ENCODE measurements around the gene CELF5.
A peak's percentile ranks its signal among the peaks of the same experiment; 100 is the strongest.

Gene CELF5

DNA sequence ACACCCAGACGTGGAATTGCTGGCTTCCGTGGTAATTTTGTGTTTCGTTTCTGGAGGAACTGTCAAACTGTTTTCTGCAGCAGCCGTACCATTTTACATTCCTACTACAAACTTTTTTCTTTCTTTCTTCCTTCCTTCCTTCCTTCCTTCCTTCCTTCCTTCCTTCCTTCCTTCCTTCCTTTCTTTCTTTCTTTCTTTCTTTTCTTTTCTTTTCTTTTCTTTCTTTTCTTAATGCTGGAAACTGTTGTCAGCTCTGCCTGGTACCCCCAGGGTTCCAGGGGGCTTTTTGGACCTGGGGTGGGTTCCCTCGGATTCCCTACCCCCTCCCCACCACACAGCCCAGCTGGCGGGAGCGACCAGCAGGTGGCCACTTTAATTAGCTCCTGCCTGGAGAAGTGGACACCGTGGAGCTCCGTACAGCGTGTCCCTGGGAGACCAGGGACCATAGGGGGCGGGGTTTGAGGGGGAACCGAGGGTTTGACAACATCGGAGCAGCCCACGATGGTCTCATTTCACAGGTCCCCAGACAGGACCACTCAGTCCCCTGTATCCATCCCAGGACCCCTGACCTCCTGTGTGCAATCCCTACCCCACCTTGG is 24.4 kb downstream of the CELF5 start:
- DNase-seq: no peak

GRCh38 chr19:3249408-3249807 is 24.9 kb downstream of the CELF5 start:
- no peak for DNase-seq

DNA sequence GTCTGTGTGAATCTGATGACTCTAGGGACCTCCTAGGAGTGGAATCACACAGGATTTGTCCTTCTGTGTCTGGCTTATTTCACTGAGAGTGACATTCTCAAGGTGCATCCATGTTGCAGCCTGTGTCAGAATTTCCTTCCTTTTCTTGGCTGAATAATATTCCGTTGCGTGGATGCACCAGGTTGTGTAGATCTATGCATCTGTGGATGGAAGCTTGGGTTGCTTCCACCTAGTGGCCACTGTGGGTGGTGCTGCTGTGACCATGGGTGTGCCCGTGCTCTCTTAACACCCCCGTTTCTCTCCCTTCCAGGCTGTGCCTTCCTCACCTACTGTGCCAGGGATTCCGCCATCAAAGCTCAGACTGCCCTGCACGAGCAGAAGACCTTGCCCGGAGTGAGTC is 26.2 kb downstream of the CELF5 start:
- no peak for DNase-seq

DNA sequence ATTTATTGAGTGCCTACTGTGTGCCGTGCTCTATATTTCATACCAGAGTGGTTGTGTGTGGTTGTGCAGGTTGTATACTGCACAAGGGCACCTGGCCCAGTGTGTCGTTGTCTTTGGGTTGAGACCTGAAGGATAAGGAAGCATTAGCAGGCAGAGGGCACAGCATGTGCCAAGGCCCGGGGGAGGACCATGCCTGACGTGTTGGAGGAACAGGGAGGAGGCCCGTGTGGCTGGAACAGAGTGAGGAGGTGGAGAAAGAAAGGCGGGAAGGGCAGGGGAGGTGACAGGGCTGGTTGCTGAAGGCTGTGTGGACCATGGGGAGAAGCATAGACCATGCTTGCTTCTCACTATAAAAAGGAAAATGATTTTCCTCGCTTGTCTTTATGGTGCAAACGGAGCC is 26.8 kb downstream of the CELF5 start:
- DNase-seq: no peak

DNA sequence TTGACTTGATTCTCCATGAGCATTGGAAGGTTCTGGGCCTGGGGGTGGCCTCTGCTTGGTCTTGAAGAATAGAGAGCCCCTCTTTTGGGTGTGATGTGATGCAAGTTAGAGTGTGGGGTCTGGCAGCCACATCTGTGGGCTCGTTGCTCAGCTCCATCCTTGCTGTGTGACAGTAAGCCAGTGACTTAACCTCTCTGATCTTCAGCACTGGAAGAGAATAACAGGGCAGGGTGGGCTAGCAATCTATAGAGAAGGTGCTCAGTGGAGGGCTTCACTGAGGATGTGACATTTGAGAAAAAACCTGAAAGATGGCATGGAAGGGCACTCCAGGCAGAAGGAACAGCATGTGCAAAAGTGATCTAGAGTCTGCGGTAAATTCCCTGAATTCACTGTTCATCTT is 28.2 kb downstream of the CELF5 start:
- no peak for DNase-seq

DNA sequence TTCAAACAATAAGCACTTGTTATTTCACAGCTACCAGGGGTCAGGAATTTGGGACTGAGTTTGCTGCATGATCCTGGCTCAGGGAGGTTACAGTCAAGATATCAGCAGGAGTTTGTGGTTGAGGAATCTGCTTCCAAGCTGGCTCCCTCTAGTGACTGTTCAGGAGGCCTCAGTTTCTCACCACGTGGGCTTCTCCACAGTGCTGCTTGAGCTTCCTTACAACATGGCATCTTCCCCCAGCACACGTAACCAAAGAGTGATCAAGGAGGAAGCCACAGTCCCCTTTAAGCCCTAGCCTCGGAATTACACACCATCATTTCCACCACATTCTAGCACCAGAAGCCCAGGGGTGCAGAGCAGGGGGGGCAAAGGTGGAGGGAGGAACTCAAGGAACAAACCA is 28.8 kb downstream of the CELF5 start:
- no peak for DNase-seq

- no peak for DNase-seq
Observed at GRCh38 chr19:3254520-3254919, 30.1 kb downstream of the CELF5 start.

- DNase-seq: no peak
Observed at GRCh38 chr19:3257071-3257470, 32.6 kb downstream of the CELF5 start.

GRCh38 chr19:3262362-3262761 is 37.9 kb downstream of the CELF5 start:
- no peak for DNase-seq

- no peak for DNase-seq
Observed at GRCh38 chr19:3263866-3264265, 39.4 kb downstream of the CELF5 start.

DNA sequence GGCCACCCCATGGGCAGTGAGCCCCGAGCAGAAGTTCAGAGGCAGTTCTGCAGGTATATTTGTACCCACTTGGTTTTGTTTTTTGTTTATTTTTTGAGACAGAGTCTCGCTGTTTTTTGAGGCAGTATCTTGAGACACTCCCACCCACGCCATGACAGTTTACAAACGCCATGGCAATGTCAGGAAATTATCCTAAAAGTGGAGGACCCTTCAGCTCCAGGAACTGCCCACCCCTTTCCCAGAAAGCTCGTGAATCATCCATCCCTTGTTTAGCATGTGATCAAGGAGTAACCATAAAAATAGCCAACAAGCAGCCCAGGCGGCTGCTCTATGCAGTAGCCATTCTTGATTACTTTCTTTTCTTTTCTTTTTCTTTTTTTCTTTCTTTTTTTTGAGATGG is 41.0 kb downstream of the CELF5 start:
- DNase-seq: no peak

DNA sequence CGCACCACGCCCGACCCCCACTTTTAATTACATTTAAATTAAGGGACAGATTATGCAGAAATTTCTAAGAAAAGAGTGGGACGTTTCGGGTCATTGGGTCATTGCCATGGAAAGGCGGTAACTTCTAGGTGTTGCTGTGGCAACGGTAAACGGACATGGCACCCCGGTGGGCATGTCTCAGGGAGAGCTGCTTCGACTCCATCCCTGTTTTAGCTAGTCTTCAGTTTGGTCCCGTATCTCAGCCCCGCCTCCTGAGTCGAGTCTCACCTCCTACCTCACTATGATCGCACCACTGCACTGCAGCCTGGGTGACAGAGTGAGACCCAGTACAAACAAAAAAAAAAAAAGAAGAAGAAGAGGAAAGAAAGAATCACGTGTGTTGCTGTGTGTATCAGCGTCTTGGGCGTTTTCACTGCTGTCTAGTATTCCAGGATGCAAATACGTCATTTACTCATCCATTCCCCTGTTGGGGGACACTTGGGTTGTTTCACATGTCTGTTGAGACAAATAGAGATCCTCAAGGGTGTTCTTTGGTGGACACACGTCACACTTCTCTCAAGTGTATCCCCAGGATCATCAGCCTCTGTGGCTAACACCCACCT is 41.7 kb downstream of the CELF5 start:
- DNase-seq: no peak

GRCh38 chr19:3266792-3267514 is 42.5 kb downstream of the CELF5 start:
- no peak for DNase-seq

- no peak for DNase-seq
Observed at GRCh38 chr19:3268326-3268725, 43.9 kb downstream of the CELF5 start.

- DNase-seq: no peak
Observed at GRCh38 chr19:3268763-3269162, 44.3 kb downstream of the CELF5 start.

DNA sequence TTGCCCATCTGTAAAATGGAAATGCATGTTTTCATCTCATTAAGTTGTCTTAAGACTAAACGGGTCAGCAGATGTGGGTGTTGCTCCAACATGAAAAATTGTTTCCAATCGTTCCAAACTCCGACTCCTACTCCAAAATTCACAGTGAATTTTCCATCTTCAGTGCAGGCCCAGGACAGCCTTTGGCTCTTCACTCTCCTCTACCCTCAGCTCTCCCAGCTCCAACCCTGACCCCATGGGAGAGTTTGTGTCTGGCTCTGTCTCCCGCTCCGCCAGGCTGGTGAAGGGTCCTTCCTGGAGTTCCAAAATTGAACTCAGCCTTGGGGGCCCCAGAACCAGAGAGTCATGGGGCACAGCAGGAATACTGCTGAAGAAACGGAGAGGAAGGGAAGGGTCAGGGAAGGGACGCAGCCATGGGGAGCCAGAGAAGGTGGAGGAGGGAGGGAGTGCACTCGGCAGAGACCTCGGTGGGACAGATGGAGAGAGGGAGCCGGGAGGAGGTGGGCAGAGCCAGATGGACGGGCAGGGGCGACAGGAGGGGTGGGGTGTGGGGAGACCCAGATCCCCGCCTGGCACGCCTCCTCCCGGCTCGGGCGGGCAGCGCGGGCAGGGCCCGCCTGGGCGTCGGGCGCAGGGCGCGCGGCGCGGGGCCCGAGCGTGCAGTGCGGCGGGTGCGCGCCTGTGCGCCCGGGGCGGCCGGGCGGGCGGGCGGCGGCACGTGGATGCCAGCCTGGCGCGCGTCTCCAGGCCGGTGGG is 45.6 kb downstream of the CELF5 start:
- DNase-seq: no peak

DNA sequence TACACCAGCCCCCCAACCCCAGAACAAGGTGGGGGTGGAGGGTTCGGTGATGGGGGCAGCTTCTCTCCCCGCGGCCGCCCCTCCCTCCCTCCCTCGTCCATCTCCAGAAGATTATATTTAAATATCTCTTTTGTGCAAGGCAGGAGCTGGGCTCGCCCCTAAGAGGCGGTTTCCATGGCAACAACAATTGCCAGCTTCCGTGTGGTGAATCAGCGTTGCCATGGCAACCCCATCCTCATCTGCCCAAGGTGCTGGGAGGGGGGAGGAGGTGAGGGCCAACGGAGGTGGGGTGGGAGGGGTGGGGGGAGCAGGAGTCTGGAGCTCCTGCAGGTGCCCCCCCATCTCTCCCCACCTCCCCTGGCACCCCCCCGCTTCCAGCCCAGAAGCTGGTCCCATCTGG is 46.4 kb downstream of the CELF5 start:
- DNase-seq: peak; percentile 31

DNA sequence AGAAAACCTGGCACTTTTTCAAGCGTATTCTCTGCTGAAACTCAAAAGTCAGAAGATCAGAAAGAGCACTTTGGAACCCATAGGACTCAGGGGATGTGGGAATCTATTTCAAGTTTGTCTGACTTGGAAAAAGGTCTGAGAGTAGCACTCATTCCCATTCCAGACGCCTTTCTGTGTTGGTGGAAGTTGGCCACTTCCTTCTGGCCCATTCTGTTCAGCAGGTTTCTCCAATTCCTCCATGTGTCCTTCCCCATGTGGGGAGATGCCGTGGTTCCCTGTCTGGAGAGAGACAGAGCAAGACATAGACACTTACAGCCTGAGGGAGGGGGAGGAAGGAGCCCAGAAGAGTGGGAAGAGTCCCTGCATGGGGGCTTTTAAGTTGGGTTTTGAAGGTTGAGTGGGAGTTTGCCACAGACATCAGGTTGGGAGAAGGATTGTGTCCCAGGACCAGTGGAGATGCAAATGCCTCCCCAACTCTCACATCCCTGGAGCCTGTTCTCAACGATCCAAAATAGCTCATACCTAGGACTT is 48.0 kb downstream of the CELF5 start:
- no peak for DNase-seq

DNA sequence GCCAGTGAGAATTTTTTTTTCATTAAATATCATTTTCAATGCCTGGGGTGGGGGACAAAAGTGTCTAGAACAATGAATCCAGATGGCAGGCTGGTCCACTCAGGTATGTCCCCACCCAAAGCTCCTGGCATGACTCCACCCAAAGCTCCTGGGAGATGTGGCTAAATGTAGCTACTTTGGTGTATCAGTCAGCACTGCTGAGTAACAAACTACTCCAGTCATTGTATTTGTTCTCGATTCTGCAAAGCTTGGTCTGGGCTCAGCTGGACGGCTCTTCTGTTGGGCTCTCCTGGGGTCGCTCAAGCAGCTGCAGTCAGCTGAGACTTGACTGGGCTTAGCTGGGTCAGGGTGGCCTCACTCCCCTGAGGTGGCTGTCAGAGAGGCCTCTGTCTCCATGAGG is 48.5 kb downstream of the CELF5 start:
- DNase-seq: no peak

DNA sequence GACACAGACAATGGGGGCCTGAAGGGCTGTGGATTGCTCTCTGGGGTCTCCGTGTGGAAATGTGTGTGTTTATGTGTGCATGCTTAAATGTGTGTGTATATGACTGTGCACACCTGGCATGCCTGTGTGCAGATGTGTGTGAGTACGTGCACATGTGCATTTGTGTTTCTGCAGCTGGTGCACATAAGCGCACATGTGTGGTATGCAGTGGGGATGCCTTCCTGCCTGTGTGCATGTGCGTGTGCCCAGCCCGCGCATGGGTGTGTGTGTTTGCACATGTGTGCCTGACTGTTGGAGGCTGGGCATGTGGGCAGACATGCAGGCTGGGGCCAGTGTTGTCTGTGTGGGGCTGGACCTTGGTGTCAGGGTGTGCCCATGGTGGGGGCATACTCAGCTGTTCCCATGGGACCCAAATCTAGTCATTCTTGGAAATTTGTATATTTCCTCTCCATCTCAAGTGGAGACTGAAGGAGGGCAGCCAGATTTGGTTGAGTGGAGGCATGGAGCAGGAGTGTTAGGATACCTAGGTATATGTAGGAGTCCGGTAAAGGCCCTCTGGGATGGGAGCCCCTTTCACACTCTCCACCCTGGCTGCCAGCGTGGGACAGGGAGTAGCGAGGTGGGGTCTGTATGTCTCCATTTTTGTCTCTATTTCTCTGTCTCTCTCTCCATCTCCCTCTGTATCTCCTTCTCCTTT is 49.9 kb downstream of the CELF5 start:
- DNase-seq: no peak

GRCh38 chr19:3274942-3275582 is 50.6 kb downstream of the CELF5 start:
- DNase-seq: peak; percentile 14

Data from central memory CD4-positive, alpha-beta T cell (primary cell).